Left lung (tissue), 10 donors: ENCODE results near the gene CFAP298. TPM values are rescaled to one million over a fixed set of nuclear protein-coding genes. Genes with fewer than 3 reads are reported as not detected.

Source experiments
- ATAC-seq: fragments of 200-7000 bp; cut with Tn5 transposase; one replicate; pipeline ENCODE4 v1.9.1; 2020; ENCODE audit warnings: moderate library complexity
- DNase-seq, 4 donors: peaks; one replicate each; pipeline ENCODE4 v3.0.0-alpha.2; 2013 to 2020
- H3K27ac ChIP-seq, 2 donors: fragments of 200-600 bp; sonication (generic) in 1 of 2; one replicate each; pipeline versions ENCODE4 v1.5.0 to v1.8.0; 2020 to 2021
- H3K27me3 ChIP-seq, 2 donors: fragments of 200-600 bp; sonication (generic) in 1 of 2; one replicate each; pipeline versions ENCODE4 v1.5.0 to v1.8.0; 2020 to 2021
- H3K36me3 ChIP-seq, 2 donors: fragments of 200-600 bp; sonication (generic) in 1 of 2; one replicate each; pipeline versions ENCODE4 v1.5.0 to v1.8.0; 2020 to 2021
- H3K4me1 ChIP-seq, 2 donors: fragments of 200-600 bp; one replicate each; pipeline ENCODE4 v1.8.0; 2021
- H3K4me3 ChIP-seq, 2 donors: fragments of 200-600 bp; sonication (generic) in 1 of 2; one replicate each; pipeline versions ENCODE4 v1.5.0 to v1.8.0; 2020 to 2021; ENCODE audit warnings: mild to moderate bottlenecking in 1 of 2
- H3K9me3 ChIP-seq, 2 donors: fragments of 200-600 bp; sonication (generic) in 1 of 2; one replicate each; pipeline versions ENCODE4 v1.5.0 to v1.8.0; 2020 to 2021
- CTCF ChIP-seq, 2 donors: fragments of 200-600 bp; sonication (generic) in 1 of 2; IDR thresholded peaks; one replicate each; pipeline versions ENCODE4 v1.5.0 to v1.8.0; 2021; ENCODE audit warnings: antibody characterized with exemption in 2 of 2
- intact Hi-C, 2 donors: fragments of 100-400 bp; cut with DNase I; formaldehyde crosslinking; loops; one replicate each; pipeline versions ENCODE4 v1.11.2 to v1.14.2; 2022
- polyA plus RNA-seq, 6 donors: library from polyadenylated mRNA; unstranded; fragments of 120-200 nt; gene quantifications; one replicate each; pipeline ENCODE4 v1.2.1, GENCODE V29; 2013; ENCODE audit not compliant: insufficient read length in 6 of 6
- total RNA-seq, 2 donors: library from RNA; stranded (reverse); fragmentation: NEBNext Ultra II Directional; extraction: Animal tissue kit (Norgen Biotek cat#: 25700); gene quantifications; one replicate each; pipeline ENCODE4 v1.2.1, GENCODE V29; 2021
- donor health status: DM: no; HTN: yes; CAD: no.
- donor health status: DM: no; HTN: no; CAD: no.

Gene CFAP298
- total and polyA plus RNA-seq, 8 donors: 31.5 to 71.0 (median 46.9) TPM

- peaks cover 0 to 56% of the 10 kb centered on the region in 2 donors for H3K36me3 ChIP-seq
- no peak for ATAC-seq
- intact Hi-C loops: no loop called here
Observed at GRCh38 chr21:32608851-32609250, 3.3 kb downstream of the CFAP298 start.

GRCh38 chr21:32605469-32605868 lies 6.7 kb downstream of the CFAP298 start:
- ATAC-seq (no peak), DNase-seq (no peak)
- intact Hi-C loops: no loop called here
- no peak for TF ChIP-seq CTCF (IDR thresholded peaks at IDR 0.05)
- no peak overlapping the region for H3K27ac ChIP-seq
- H3K9me3 ChIP-seq: no peaks in the 10 kb centered on the region
- H3K4me1 ChIP-seq: peaks cover 0 to 5% of the 10 kb centered on the region in 2 donors
- peaks cover 0 to 84% of the 10 kb centered on the region in 2 donors for H3K36me3 ChIP-seq
- H3K4me3 ChIP-seq: no peak overlapping the region
- H3K27me3 ChIP-seq: no peaks in the 10 kb centered on the region

More at GRCh38 chr21:32608851-32609250, 3.3 kb downstream of the CFAP298 start:
- Histone ChIP-seq H3K27me3 (no peaks in the 10 kb centered on the region), H3K4me1 (peaks cover 6 to 18% of the 10 kb centered on the region in 2 donors), H3K27ac (no peak overlapping the region), H3K9me3 (no peaks in the 10 kb centered on the region), H3K4me3 (no peak overlapping the region)
- DNase-seq: no peak
- no peak for TF ChIP-seq CTCF (IDR thresholded peaks at IDR 0.05)

- no peak for ATAC-seq
- Histone ChIP-seq H3K4me3 (no peak overlapping the region), H3K9me3 (no peaks in the 10 kb centered on the region), H3K36me3 (peaks cover 0 to 92% of the 10 kb centered on the region in 2 donors), H3K27ac (no peak overlapping the region), H3K27me3 (no peaks in the 10 kb centered on the region), H3K4me1 (no peaks in the 10 kb centered on the region)
- no peak for DNase-seq
- intact Hi-C loops: no loop called here
- TF ChIP-seq CTCF (IDR thresholded peaks at IDR 0.05): no peak
Observed at GRCh38 chr21:32604464-32604863, 7.7 kb downstream of the CFAP298 start.

GRCh38 chr21:32603131-32603530 lies 9.0 kb downstream of the CFAP298 start:
- intact Hi-C loops: no loop called here
- no peak for TF ChIP-seq CTCF (IDR thresholded peaks at IDR 0.05)
- Histone ChIP-seq H3K9me3 (no peaks in the 10 kb centered on the region), H3K4me1 (no peaks in the 10 kb centered on the region), H3K27ac (no peak overlapping the region), H3K36me3 (peaks cover 0 to 86% of the 10 kb centered on the region in 2 donors), H3K4me3 (no peak overlapping the region), H3K27me3 (no peaks in the 10 kb centered on the region)
- no peak for ATAC-seq
- no peak for DNase-seq

- intact Hi-C loops: no loop called here
- ATAC-seq: no peak
- no peak for TF ChIP-seq CTCF (IDR thresholded peaks at IDR 0.05)
Observed at GRCh38 chr21:32602099-32602498, 10.1 kb downstream of the CFAP298 start.

More at GRCh38 chr21:32602099-32602498, 10.1 kb downstream of the CFAP298 start:
- no peaks in the 10 kb centered on the region for H3K27me3 ChIP-seq
- no peak overlapping the region for H3K4me3 ChIP-seq
- H3K9me3 ChIP-seq: no peaks in the 10 kb centered on the region
- DNase-seq: no peak
- H3K4me1 ChIP-seq: no peaks in the 10 kb centered on the region
- peaks cover 0 to 76% of the 10 kb centered on the region in 2 donors for H3K36me3 ChIP-seq
- no peak overlapping the region for H3K27ac ChIP-seq
